ENCODE measurements around the gene PITPNM1.
"Not testable (repeated sequence)": the region's sequence is repeated elsewhere in the genome, so short reads cannot be mapped to it uniquely, and the experiment has no call there.

Gene PITPNM1

DNA sequence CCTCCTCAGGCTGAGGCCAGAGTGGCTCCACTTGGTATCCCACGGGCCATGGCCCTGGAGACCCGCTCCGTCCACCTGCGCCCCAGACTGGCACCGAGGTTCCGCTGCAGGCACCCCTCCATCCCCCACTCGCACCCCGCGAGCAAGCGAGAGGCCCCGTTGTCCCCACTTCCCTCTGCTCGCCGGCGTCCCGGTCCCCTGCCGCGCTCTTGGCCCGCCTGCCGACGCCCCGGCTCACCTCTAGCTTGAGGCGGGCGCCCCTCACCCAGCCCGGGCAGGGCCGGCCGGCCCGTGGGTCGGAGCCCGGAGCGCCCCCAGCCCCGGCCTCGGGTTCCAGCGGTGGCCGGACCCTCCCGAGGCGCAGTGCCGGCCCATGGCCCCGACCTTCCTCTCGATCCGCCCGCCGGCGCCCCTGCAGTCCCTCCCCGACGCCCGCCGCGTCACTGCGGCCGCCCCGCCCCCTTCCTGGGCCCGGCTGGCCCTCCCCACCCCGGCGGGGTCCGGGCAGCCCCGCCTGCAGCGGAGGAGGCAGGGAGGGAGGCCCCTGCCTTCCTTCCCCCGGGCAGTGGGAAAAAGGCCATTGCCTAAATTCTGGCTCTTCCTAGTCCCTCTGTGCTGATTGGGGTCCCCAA lies at the start of gene PITPNM1:
TSS of gene PITPNM1 (minus strand) at position 414 of the 632 bp plus-strand sequence. CDS start 1,183 bp downstream, outside the sequence.
- DNase-seq = peak; percentile 78

- not testable (repeated sequence) for DNase-seq
Observed at GRCh38 chr11:67551697-67552096, 46.5 kb upstream of the PITPNM1 start.

- DNase-seq = no peak
Observed at GRCh38 chr11:67551127-67551526, 46.0 kb upstream of the PITPNM1 start.

DNA sequence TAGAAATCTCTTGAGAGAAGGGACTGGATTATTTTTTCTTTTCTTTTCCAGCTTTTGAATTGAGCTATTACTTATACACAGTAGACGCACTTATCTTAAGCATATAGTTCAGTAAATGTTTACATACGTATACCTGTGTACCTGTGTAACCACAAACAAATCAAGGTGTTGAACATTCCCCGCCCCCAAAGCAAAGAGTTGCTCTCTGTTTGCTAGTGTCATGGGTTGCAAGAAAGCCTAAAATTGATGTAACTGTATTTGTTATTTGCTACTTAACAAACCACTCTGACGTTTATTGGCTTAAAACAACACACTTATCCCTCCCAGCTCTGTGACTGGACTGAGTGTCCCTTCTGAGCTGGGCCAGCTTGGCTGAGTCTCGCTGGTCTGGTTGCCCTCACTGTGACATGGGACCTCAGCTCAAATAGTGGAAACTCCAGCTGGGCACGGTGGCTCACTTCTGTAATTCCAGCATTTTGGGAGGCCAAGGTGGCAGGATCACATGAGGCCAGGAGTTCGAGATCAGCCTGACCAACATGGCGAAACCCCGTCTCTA lies 43.5 kb upstream of the PITPNM1 start:
- no peak for DNase-seq

- DNase-seq = not testable (repeated sequence)
Observed at GRCh38 chr11:67548112-67548511, 42.9 kb upstream of the PITPNM1 start.

DNA sequence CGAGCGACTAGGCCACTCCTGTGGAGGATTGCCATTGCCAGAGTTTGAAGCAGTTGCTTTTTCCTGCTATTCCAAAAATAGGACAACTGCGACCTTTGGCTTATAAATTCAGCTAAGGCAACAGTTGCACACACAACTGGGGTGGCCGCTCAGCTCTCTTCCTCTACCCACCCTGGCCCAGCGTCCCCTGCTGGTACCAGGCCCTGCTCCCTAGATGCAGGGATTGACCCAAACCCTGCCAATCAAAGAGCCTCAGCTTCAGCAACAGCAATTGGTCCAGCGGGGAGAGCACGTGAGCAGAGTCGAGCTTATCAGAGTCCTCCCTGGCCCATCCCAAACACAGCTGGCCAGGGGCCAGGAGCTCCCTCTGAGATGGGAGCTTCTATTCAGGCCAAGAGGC lies 40.1 kb upstream of the PITPNM1 start:
- no peak for DNase-seq

DNA sequence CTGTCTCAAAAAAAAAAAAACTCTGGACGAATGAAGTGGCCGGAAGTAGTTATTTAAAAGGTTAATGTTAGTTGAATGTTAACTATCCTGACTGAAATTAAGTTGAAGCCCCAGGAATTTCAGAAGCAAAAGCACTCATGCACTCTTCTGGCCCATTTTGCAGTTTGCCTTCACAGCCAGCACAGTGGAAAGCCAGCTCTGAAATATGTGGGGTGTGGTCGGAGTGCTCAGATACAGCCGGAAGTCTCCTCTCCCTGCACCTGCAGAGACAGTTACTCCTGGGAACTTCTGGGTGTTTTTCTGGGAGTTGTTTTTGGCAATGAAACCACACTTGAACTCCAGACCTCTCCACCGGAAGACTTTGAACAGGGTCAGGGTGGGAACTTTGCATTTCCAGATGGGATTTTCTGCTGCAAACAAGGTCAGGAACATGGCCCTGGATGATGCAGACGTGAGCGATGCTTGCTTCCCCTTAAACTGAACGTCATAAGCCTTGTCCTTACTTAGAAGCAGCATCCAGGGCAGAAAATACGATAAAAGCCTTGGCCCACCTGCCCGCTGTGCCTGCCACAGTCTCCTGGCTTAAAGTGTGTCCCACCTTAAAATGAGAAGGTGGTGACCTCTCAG lies 39.6 kb upstream of the PITPNM1 start:
- DNase-seq = no peak

- DNase-seq = no peak
Observed at GRCh38 chr11:67543585-67543984, 38.4 kb upstream of the PITPNM1 start.

GRCh38 chr11:67542971-67543370 lies 37.8 kb upstream of the PITPNM1 start:
- no peak for DNase-seq

GRCh38 chr11:67542169-67542568 lies 37.0 kb upstream of the PITPNM1 start:
- no peak for DNase-seq

DNA sequence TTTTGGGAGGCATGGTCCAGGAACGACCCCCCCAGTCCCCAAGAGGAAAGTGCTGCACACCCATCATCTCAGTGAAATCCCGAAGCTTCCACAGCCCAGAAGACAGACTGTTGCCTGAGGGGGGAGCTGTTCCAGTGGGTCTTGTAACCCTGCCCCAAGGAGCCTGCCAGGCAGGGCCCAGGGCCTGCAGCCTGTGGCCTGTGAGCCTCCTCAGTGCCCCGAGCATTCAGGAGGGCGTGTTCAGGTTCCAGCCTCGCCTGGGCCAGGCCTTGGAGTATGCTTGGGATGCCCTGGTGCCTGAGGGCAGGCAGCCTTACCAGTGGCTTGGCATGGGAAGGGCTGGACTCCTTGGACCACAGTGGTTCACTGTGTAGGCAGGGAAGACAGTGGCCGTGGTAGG lies 36.0 kb upstream of the PITPNM1 start:
- no peak for DNase-seq

DNA sequence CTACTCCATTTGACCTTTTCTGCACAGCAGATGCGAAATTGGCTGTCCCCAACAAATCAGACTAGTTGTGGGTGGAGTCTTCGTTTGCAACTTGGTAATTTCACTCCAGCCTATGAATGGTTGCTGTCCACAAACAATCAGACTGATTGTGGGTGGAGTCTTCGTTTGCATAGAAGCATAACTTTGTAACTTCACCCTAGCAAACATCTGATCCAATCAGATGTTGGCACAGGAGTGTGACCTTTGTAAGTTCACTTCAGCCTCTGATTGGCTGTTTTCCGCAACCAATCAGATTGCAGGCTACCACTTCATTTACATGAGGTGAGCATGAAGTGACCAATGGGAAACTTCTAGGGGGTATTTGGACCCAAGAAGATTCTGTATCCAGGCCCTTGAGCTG lies 34.4 kb upstream of the PITPNM1 start:
- no peak for DNase-seq

GRCh38 chr11:67538823-67539505 lies 33.8 kb upstream of the PITPNM1 start:
- DNase-seq = no peak

GRCh38 chr11:67538306-67538705 lies 33.1 kb upstream of the PITPNM1 start:
- DNase-seq = no peak

DNA sequence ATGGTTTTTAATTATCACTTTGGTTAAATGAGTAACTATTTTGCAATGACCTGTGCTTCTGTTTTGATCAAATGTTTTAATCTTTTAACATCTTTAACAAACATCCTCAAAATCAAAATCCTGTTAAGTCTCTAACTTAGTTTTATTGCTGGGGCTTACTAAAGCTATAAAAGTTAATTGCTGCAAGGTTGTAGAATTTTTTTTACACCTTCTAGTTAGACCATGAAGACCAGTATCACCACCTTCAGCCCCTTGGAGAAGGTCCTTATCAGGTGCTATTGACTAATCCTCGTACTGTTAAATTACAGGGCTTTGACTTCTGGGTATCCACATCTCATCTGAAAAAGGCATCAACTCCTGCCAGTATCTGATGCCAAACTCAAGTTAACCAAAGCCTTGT lies 30.4 kb upstream of the PITPNM1 start:
- no peak for DNase-seq

DNA sequence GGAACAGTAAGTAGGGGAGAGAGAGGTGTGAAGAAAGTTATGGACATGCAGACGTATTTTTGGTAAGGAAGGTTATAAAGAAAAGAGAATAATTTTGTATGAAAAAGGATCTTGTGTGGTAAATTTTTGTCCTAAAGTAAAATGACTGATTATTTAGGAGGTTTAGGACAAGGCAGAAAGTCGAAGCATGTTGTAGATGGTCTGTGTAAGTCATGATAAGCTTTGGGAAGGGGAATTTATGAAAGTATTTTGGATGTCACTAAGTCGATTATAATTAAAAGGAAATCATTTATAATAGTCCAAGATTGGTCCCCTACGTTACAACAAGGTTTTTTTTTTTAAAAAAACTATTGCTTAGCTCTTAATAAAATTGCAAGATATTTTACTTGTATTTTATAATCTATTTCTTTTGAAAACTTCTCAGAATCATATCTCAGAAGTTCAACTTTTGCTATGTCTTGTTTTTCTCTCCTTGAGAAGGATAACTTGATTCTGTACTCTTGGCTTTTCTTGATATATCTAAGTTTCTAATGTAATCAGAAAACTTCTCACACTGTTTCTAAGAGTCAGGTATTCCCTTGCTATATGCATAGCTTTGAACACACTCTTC lies 29.0 kb upstream of the PITPNM1 start:
- no peak for DNase-seq

DNA sequence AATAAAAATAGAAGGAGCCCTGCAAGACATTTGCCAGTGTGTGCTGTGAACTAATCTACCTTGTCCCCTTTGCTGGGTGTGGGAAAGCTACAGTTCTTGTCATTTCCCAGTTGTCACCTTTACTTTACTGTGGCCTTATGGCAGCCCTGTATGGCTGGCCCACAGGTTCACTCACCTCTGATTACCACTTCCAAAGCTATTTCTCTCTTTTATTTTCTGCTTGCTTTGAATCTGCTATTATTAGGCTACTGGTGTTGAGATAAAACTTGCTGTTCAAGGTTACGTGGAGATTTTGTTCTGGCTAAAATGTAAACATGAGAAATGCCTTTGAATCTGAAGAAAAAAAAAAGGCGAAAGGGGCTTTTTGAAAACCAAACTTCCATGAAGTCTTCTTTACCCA lies 27.7 kb upstream of the PITPNM1 start:
- no peak for DNase-seq

DNA sequence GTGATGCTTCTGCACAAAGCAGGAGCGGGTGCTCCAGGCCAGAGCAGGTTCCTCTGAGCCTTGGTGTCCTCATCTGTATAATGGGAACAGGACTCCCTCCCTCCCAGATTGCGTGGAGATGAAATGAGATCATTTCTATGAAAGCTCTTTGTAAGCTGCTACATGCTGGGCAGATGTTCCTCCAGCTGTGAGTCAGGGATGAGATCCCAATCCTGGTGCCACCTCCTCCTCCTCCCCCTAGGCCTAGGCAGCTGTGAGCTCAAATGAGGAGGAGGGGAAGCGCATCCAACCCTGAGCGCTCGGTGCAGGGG lies 25.1 kb upstream of the PITPNM1 start:
- DNase-seq = no peak

DNA sequence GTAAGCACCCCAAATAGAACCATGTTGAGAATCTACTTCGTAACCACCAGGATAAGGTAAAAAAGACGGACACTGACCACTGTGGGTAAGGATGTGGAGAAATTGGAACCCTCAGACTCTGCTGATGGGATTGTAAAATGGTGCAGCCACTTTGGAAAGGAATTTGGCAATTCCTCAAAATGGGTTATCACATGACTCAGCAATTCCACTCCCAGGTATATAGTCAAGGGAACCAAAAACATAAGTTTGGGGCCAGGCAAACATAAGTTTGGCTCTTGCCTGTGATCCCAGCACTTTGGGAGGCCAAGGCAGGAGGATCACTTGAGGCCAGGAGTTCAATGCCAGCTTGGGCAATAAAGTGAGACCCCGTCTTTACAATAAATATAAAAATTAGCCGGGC lies 23.2 kb upstream of the PITPNM1 start:
- DNase-seq = no peak

DNA sequence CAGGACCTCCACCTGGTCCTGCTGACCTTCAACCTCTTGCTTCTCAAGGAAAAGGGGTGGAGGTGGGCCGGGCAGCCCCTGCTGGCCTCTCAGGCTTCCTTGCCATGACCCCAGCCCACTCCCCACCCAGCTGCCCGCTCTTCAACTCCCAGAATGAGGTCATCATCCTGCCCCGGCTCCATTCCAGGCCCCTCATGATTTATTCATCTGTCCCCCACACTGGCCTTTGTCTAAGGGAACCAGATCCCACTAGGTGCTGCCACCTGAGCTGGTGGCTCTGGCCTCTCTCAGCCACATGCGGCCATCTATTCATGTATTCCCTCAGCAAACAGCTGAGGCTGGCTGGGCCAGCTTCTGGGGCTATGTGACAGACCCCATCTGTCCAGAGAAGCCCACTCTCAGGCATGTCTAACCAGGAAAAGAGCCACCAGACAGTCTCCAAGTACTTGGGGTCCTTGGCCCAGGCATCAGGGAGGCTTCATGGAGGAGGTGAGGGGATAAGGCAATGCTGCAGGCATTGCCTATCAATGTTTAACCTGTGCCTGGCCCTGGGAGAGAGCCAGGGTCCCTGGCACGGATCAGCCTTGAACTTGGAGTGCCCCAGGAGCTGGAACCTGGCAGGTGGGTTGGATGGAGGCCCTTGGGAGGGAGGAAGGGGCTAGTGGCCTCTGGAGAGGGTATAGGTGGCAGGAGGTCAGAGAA lies 20.3 kb upstream of the PITPNM1 start:
- DNase-seq = no peak

DNA sequence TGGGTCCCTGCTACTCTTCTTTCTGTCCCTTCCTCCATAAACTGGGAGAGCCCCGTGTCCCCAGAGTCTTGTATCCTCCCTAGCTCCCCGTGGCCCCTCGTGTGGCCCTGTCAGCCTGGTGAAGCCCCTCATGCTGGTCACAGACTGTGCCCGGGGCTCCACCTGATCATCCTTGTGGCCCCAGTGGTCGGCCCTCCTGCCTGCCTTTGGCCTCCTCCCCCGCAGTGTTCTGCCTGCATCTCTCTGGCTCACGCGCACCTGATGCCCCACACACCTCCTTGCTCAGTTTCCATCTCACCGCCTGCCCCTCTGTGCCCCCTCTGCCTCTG lies 19.3 kb upstream of the PITPNM1 start:
- no peak for DNase-seq

GRCh38 chr11:67523556-67524479 lies 18.7 kb upstream of the PITPNM1 start:
- no peak for DNase-seq

Measured in CD4-positive, alpha-beta T cell treated with Interleukin-1 beta for 1 hour (primary cell).